Skeletal muscle tissue (tissue), 4 donors: ENCODE results near the gene LTK. TPM values are rescaled to one million over a fixed set of nuclear protein-coding genes. Genes with fewer than 3 reads are reported as not detected.
A peak's percentile ranks its signal among the peaks of the same experiment; 100 is the strongest.

Source experiments
- H3K27ac ChIP-seq: one replicate; pipeline ENCODE4 v1.7.0; 2013; ENCODE audit warnings: mild to moderate bottlenecking, low read depth, low read length, inconsistent platforms
- H3K27me3 ChIP-seq, 3 donors: one replicate each; pipeline ENCODE4 v1.7.0; 2013; ENCODE audit warnings: low read length in 3 of 3; ENCODE audit not compliant: control insufficient read depth in 3 of 3, insufficient read depth in 3 of 3
- H3K36me3 ChIP-seq, 3 donors: one replicate each; pipeline ENCODE4 v1.7.0; 2013; ENCODE audit warnings: low read length in 3 of 3; ENCODE audit not compliant: control insufficient read depth in 3 of 3, insufficient read depth in 3 of 3
- H3K4me1 ChIP-seq, 3 donors: one replicate each; pipeline ENCODE4 v1.7.0; 2013; ENCODE audit warnings: low read length in 3 of 3, mild to moderate bottlenecking in 3 of 3; ENCODE audit not compliant: control insufficient read depth in 3 of 3, insufficient read depth in 3 of 3
- H3K4me3 ChIP-seq, 3 donors: one replicate each; pipeline ENCODE4 v1.7.0; 2013; ENCODE audit warnings: low read length in 3 of 3
- H3K9ac ChIP-seq, 3 donors: one replicate each; pipeline ENCODE4 v1.7.0; 2013; ENCODE audit warnings: low read length in 3 of 3, mild to moderate bottlenecking in 3 of 3, moderate library complexity in 2 of 3, low read depth in 1 of 3
- H3K9me3 ChIP-seq, 3 donors: one replicate each; pipeline ENCODE4 v1.7.0; 2013; ENCODE audit warnings: low read length in 3 of 3; ENCODE audit not compliant: control insufficient read depth in 3 of 3
- total RNA-seq: library from RNA; depleted of rRNA; stranded (reverse); fragments of >200 nt; gene quantifications from one replicate; pipeline ENCODE4 v1.2.3, GENCODE V29; 2014
- donor health status: Osteomylitis.

LTK gene
- 4.2 TPM for total RNA-seq

GRCh38 chr15:41513506-41514227 lies at the start of gene LTK:
TSS of gene LTK (minus strand) at chr15:41513827. CDS start at chr15:41513709, 118 bp downstream.
- no peak within 1 kb of the TSS for H3K27ac ChIP-seq
- peaks cover 29 to 33% (median 30%) of the 10 kb centered on the region in 3 donors for H3K27me3 ChIP-seq
- H3K4me3 ChIP-seq = peak within 1 kb of the TSS; percentile 43 to 66 (median 51)
- H3K4me1 ChIP-seq = peaks cover 15 to 21% (median 20%) of the 10 kb centered on the region in 3 donors
- peaks cover 10 to 14% (median 14%) of the 10 kb centered on the region in 3 donors for H3K36me3 ChIP-seq
- H3K9ac ChIP-seq = peak within 1 kb of the TSS; percentile 12 to 45 (median 25)
- H3K9me3 ChIP-seq = no peaks in the 10 kb centered on the region

GRCh38 chr15:41562784-41563198 lies 49.2 kb upstream of the LTK start:
- no peak overlapping the region for H3K4me3 ChIP-seq
- H3K27ac ChIP-seq = no peak overlapping the region
- H3K27me3 ChIP-seq = peaks cover 0 to 13% (median 13%) of the 10 kb centered on the region in 3 donors
- peaks cover 14 to 16% (median 14%) of the 10 kb centered on the region in 3 donors for H3K4me1 ChIP-seq
- H3K9me3 ChIP-seq = no peaks in the 10 kb centered on the region
- no peak overlapping the region for H3K9ac ChIP-seq
- H3K36me3 ChIP-seq = no peaks in the 10 kb centered on the region

GRCh38 chr15:41562244-41562643 lies 48.6 kb upstream of the LTK start:
- no peaks in the 10 kb centered on the region for H3K36me3 ChIP-seq
- H3K9me3 ChIP-seq = no peaks in the 10 kb centered on the region
- H3K27ac ChIP-seq = no peak overlapping the region
- H3K9ac ChIP-seq = no peak overlapping the region
- H3K4me1 ChIP-seq = peaks cover 16 to 18% (median 16%) of the 10 kb centered on the region in 3 donors
- H3K27me3 ChIP-seq = peaks cover 0 to 13% (median 13%) of the 10 kb centered on the region in 3 donors
- H3K4me3 ChIP-seq = no peak overlapping the region

- Histone ChIP-seq H3K27ac (no peak overlapping the region), H3K9ac (no peak overlapping the region)
Observed at GRCh38 chr15:41561777-41562145, 48.1 kb upstream of the LTK start.

GRCh38 chr15:41561104-41561776 lies 47.6 kb upstream of the LTK start:
- H3K4me1 ChIP-seq = peaks cover 16 to 18% (median 16%) of the 10 kb centered on the region in 3 donors
- peaks cover 0 to 13% (median 13%) of the 10 kb centered on the region in 3 donors for H3K27me3 ChIP-seq
- no peaks in the 10 kb centered on the region for H3K9me3 ChIP-seq
- H3K36me3 ChIP-seq = no peaks in the 10 kb centered on the region
- H3K27ac ChIP-seq = no peak overlapping the region
- H3K4me3 ChIP-seq = peak overlapping the region in 1 of 3 donors; percentile 6
- H3K9ac ChIP-seq = no peak overlapping the region

More at GRCh38 chr15:41561777-41562145, 48.1 kb upstream of the LTK start:
- peaks cover 0 to 13% (median 13%) of the 10 kb centered on the region in 3 donors for H3K27me3 ChIP-seq
- H3K36me3 ChIP-seq = no peaks in the 10 kb centered on the region
- H3K9me3 ChIP-seq = no peaks in the 10 kb centered on the region
- no peak overlapping the region for H3K4me3 ChIP-seq
- H3K4me1 ChIP-seq = peaks cover 16 to 18% (median 16%) of the 10 kb centered on the region in 3 donors

- Histone ChIP-seq H3K9ac (no peak overlapping the region), H3K36me3 (no peaks in the 10 kb centered on the region), H3K4me3 (no peak overlapping the region), H3K9me3 (no peaks in the 10 kb centered on the region), H3K27me3 (peaks cover 0 to 17% (median 13%) of the 10 kb centered on the region in 3 donors), H3K4me1 (peaks cover 16 to 18% (median 16%) of the 10 kb centered on the region in 3 donors), H3K27ac (no peak overlapping the region)
Observed at GRCh38 chr15:41560572-41560874, 46.9 kb upstream of the LTK start.

- Histone ChIP-seq H3K4me3 (peak overlapping the region; percentile 57 to 67 (median 61)), H3K27me3 (peaks cover 0 to 22% (median 13%) of the 10 kb centered on the region in 3 donors), H3K4me1 (peaks cover 16 to 20% (median 18%) of the 10 kb centered on the region in 3 donors), H3K27ac (no peak overlapping the region), H3K9me3 (no peaks in the 10 kb centered on the region), H3K36me3 (no peaks in the 10 kb centered on the region), H3K9ac (peak overlapping the region; percentile 23 to 66 (median 33))
Observed at GRCh38 chr15:41559239-41559782, 45.7 kb upstream of the LTK start.

GRCh38 chr15:41558400-41559238 lies 45.0 kb upstream of the LTK start, which contains the start of gene TYRO3:
TSS of gene TYRO3 (plus strand) at chr15:41559212. CDS start at chr15:41559258, 46 bp downstream.
- Histone ChIP-seq H3K36me3 (no peaks in the 10 kb centered on the region), H3K4me3 (peak within 1 kb of the TSS; percentile 61 to 67 (median 62)), H3K27me3 (peaks cover 0 to 22% (median 13%) of the 10 kb centered on the region in 3 donors), H3K9me3 (no peaks in the 10 kb centered on the region), H3K9ac (peak within 1 kb of the TSS; percentile 23 to 66 (median 33)), H3K27ac (no peak within 1 kb of the TSS), H3K4me1 (peaks cover 16 to 20% (median 18%) of the 10 kb centered on the region in 3 donors)

GRCh38 chr15:41557673-41558399 lies 44.2 kb upstream of the LTK start:
- peaks cover 16 to 20% (median 18%) of the 10 kb centered on the region in 3 donors for H3K4me1 ChIP-seq
- H3K9me3 ChIP-seq = no peaks in the 10 kb centered on the region
- no peak overlapping the region for H3K27ac ChIP-seq
- H3K36me3 ChIP-seq = no peaks in the 10 kb centered on the region
- peak overlapping the region in 2 of 3 donors; percentile 45 to 62 for H3K4me3 ChIP-seq
- H3K9ac ChIP-seq = peak overlapping the region in 1 of 3 donors; percentile 40
- H3K27me3 ChIP-seq = peaks cover 0 to 22% (median 13%) of the 10 kb centered on the region in 3 donors
